ENCODE data around the gene SH3D19.
"Not testable (repeated sequence)": the region's sequence is repeated elsewhere in the genome, so short reads cannot be mapped to it uniquely, and the experiment has no call there.

The SH3D19 gene

GRCh38 chr4:151322570-151322969 lies 2.8 kb downstream of the SH3D19 start:
- no peak for DNase-seq (ENCODE audit: low read depth in 2 of 2)

- not testable (repeated sequence) for DNase-seq (ENCODE audit: low read depth in 2 of 2)
These were observed 3.2 kb downstream of the SH3D19 start for GRCh38 chr4:151322161-151322560.

- no peak for DNase-seq (ENCODE audit: low read depth in 2 of 2)
These were observed 3.8 kb downstream of the SH3D19 start for GRCh38 chr4:151321586-151321985.

- no peak for DNase-seq (ENCODE audit: low read depth in 2 of 2)
These were observed 5.9 kb downstream of the SH3D19 start for GRCh38 chr4:151319490-151319889.

- no peak for DNase-seq (ENCODE audit: low read depth in 2 of 2)
These were observed 6.9 kb downstream of the SH3D19 start for GRCh38 chr4:151318307-151319006.

- DNase-seq (ENCODE audit: low read depth in 2 of 2) = no peak
These were observed 8.8 kb downstream of the SH3D19 start for GRCh38 chr4:151316645-151317044.

- no peak for DNase-seq (ENCODE audit: low read depth in 2 of 2)
These were observed 10.1 kb downstream of the SH3D19 start for GRCh38 chr4:151315212-151315886.

- DNase-seq (ENCODE audit: low read depth in 2 of 2) = no peak
These were observed 10.9 kb downstream of the SH3D19 start for GRCh38 chr4:151314479-151314878.

- no peak for DNase-seq (ENCODE audit: low read depth in 2 of 2)
These were observed 11.4 kb downstream of the SH3D19 start for GRCh38 chr4:151314010-151314355.

GRCh38 chr4:151313306-151314009 lies 11.9 kb downstream of the SH3D19 start:
- no peak for DNase-seq (ENCODE audit: low read depth in 2 of 2)

- DNase-seq (ENCODE audit: low read depth in 2 of 2) = no peak
These were observed 15.2 kb downstream of the SH3D19 start for GRCh38 chr4:151310124-151310728.

GRCh38 chr4:151304755-151305154 lies 20.6 kb downstream of the SH3D19 start:
- no peak for DNase-seq (ENCODE audit: low read depth in 2 of 2)

GRCh38 chr4:151304226-151304625 lies 21.2 kb downstream of the SH3D19 start:
- no peak for DNase-seq (ENCODE audit: low read depth in 2 of 2)

- no peak for DNase-seq (ENCODE audit: low read depth in 2 of 2)
These were observed 23.0 kb downstream of the SH3D19 start for GRCh38 chr4:151302432-151302831.

GRCh38 chr4:151297170-151297569 lies 28.2 kb downstream of the SH3D19 start:
- no peak for DNase-seq (ENCODE audit: low read depth in 2 of 2)

GRCh38 chr4:151296227-151296626 lies 29.2 kb downstream of the SH3D19 start:
- DNase-seq (ENCODE audit: low read depth in 2 of 2) = no peak

GRCh38 chr4:151294833-151295496 lies 30.4 kb downstream of the SH3D19 start:
- DNase-seq (ENCODE audit: low read depth in 2 of 2) = no peak

GRCh38 chr4:151292038-151292437 lies 33.4 kb downstream of the SH3D19 start:
- DNase-seq (ENCODE audit: low read depth in 2 of 2) = no peak

GRCh38 chr4:151291485-151291884 lies 33.9 kb downstream of the SH3D19 start:
- DNase-seq (ENCODE audit: low read depth in 2 of 2) = no peak

- no peak for DNase-seq (ENCODE audit: low read depth in 2 of 2)
These were observed 38.0 kb downstream of the SH3D19 start for GRCh38 chr4:151287409-151287808.

- no peak for DNase-seq (ENCODE audit: low read depth in 2 of 2)
These were observed 40.7 kb downstream of the SH3D19 start for GRCh38 chr4:151284534-151285245.
